DMS153 treated with DMSO at 0.1 percent for 48 hours (cell line): Measurements from ENCODE around the gene CORIN.

Source experiments
- DNase-seq: peaks from one replicate; lab custom pipeline; 2025; ENCODE audit not compliant: unreplicated experiment; lab: John Stamatoyannopoulos, UW

Gene CORIN

GRCh38 chr4:47647544-47647943 is 190.3 kb downstream of the CORIN start:
- no peak for DNase-seq

DNA sequence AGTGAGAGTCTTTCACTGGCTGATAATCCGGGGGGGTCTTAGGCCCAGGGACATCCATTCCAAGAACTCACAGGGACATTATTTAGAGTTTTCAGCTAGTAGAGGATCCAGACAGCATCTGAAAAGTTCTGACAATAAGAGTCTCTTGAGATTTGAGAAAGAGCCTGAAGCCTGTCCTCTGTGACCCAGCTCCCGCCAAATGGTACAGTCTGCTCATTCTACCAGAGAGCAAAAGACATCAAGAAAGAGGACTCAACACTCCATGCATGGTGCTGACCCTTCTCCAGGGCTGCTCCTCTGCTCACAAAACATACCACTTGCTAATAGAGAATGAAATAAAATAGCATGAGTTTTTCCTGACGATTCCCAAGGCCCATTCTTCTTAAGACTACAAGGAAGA is 190.8 kb downstream of the CORIN start:
- no peak for DNase-seq

DNA sequence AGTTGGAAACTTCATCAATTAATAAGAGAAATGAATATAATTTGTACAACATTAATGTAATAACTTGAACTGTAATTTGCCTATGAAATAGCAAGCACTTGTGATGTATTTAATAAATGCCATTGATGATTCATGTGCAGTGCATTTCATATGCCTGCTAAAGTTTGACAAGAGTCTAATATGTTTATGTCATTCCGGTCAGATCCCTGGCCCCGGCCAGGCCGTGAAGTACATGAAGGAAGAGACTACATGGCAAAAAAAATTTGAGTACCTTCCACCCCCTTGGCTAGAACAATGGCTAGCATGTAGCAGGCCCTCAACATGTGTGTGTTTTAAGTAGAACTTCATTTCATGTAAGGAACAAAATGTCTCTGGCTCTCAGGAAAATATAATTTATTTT is 191.5 kb downstream of the CORIN start:
- no peak for DNase-seq

DNA sequence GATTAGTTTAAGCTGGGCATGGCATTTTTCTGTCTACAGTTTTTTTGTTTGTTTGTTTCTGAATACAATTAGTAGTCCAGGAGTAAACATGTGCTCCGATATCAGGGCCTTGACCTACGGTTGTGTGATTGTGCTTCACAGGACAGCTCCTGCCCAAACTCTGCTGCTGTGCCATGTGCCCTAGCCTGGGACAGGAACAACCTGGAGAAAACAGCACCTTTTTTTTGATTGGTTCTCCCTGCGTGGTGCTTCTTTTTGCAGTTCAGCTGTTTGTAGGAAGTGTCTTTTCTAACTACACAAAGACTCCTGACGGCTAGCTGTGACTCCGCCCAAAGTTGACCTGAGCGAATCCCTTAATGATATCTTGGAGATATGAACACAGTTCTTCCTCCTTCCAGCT is 194.0 kb downstream of the CORIN start:
- DNase-seq = no peak

DNA sequence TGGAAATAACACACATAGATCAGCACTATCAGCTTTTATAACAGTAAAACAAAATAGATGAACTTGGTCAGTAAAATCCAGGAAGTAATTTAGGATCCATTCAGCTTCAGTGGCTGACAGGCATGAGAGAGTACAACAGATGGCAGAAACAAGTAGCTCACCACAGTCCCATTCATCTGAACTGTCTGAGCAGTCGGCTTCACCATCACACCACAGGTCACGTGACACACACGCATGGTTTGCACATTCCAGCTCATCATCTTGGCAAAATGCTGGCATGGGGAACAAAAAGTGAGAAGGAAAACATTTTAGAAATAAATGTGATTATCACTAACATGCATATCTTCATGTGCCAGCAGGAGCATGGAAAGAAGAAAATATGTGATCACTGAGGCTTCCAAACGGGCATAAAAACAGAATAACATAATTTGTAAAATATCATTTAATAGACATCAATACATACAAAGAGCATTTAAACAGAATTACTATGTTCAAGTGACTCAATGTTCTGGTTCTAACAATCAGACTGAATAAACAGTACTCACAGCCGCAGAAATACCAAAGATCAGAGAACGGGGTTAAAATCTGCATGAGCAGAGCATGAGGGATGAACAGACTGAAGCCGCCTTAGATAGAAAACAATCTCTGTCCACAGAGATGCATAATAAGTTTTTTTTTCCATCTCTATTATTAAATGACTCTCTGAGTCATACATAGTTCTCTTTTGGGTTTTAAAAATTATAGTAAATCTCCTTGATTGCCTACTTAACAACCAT is 194.7 kb downstream of the CORIN start:
- DNase-seq = peak; percentile 0

- DNase-seq = no peak
Measured at GRCh38 chr4:47642191-47642830, 195.6 kb downstream of the CORIN start.

GRCh38 chr4:47641755-47642154 is 196.1 kb downstream of the CORIN start:
- DNase-seq = no peak

- no peak for DNase-seq
Measured at GRCh38 chr4:47640911-47641310, 197.0 kb downstream of the CORIN start.

DNA sequence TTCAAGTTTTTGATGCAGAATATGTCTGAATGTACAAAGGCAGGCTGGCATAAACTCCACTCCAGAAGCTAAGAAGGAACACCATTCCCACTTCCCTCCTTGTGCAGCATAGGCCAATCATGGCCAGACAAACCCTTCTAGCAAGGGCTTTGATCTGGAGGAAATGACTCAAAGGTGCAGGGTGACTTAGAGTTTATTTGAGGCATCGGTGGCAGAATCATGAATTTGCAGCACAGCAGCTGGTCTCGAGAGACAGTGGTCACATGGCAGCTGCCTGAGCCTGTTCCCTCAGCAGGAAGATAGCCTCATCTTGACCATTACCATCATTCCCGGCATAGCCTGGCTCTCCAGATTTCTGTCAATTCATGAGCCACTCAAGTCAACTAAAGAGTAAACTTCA is 198.3 kb downstream of the CORIN start:
- DNase-seq = no peak

GRCh38 chr4:47631161-47631560 is 206.7 kb downstream of the CORIN start:
- no peak for DNase-seq

- DNase-seq = no peak
Measured at GRCh38 chr4:47624031-47624441, 213.8 kb downstream of the CORIN start.

GRCh38 chr4:47621181-47621580 is 216.7 kb downstream of the CORIN start:
- DNase-seq = no peak

- DNase-seq = no peak
Measured at GRCh38 chr4:47619691-47620090, 218.2 kb downstream of the CORIN start.

GRCh38 chr4:47617607-47618006 is 220.3 kb downstream of the CORIN start:
- DNase-seq = no peak

DNA sequence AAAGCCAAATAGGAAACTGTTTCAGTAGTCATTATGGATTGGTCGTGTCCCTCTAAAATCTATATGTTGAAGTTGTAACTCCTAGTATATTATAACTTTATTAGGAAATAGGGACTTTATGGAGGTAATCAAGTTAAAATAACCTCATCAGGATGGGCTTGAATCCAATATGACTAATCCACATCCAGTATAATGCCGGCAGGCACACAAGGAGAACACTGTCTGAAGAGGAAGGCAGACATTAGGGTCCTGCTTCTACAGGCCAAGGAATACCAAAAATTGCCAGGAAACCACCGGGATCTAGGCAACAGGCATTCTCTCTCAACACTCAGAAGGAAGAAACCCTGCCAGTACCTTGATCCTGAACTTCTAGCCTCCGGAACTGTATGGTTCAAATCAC is 222.5 kb downstream of the CORIN start:
- DNase-seq = no peak

DNA sequence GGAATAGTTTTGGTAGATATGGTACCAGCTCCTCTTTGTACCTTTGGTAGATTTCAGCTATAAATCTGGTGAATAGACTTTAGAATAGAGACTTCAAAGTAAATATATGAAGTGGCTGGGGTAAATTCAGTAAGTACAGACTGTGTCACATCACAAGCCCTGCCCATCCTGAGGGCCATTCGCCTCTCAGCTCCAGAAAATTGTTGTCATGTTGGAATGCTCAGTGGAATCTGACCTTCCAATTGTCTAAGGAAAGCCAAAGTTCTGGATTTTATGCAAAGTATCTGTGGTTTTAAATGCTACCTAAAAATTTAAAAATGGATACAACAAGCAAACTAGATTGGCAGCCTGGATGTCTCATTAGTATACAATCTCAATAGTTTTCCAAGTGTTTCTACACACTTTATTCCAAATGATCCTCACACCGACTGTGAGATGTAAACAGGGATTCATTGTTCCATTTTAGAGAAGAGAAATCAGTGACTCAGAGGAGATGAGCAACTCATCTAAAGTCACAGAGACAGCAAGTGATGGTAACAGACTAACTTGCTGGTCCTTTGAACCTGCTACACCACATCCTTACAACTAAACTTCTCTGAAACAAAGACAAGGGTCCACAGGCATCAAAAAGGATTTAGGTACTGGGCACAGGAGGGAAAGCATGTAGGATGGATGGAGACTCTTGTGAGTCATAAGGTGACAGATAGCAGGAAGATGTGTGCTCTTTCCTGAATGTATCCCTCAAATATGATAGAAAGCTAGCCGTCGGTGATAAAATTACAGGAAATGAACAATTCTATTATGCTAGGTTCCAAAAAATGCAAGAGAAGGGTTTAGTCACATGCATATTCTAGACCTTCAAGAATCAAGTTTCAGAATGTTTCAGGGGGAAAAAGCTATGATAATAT is 225.5 kb downstream of the CORIN start:
- no peak for DNase-seq

DNA sequence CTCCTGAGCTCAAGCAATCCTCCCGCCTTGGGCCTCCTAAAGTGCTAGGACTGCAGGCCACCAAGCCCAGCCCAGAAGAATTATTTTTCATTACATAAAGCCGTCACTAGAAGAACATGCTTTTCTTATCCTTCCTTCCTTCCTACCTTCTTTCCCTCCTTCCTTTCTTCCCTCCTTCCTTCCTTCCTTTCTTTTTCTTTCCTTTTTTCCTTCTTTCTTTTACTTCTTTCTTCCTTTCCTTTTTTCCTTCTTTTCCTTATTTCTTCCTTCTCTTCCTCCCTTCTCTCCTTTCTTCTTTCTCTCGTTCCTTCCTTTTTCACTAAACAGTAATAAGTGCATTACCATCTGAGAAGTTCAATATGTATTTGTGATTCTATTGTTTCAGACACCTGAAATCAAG is 231.4 kb downstream of the CORIN start:
- no peak for DNase-seq

DNA sequence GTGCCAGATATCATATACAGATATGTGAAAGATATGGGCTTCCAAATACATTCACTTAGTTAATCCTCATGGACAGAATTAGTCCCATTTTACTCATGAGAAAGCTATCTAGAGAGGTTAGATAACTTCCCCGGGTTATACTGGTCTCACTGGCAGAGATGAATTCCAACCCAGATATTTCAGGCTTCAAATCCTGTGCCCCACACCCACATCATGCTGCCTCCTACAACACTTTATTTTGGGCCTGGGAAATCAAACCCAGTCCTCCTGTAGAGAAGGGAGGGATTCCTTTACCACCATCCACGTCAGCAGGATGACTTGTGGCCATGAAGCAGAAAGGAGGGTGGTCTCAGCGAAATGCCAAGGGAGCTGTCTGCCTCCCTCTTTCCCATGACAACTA is 239.0 kb downstream of the CORIN start:
- DNase-seq = no peak

GRCh38 chr4:47598320-47598719 is 239.5 kb downstream of the CORIN start:
- DNase-seq = no peak

DNA sequence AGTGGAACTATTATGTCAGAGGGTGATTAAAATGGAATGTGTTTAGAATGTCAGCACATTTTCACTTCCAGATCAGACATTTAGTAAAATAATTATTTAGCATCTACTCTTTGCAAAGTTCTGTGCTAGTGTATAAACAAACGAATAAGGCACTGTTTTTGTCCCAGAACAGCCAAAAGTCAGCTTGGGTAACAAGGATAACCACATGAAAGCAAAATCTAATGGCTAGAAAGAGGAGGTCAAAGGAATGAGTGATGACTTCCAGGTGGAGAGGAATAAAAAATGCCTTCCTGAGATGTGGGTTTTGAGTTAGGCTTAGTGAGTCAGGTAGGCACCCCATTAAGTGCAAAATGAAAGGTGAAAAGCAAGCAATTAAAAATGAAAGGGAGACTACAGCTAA is 240.2 kb downstream of the CORIN start:
- no peak for DNase-seq

- DNase-seq = no peak
Measured at GRCh38 chr4:47590325-47590724, 247.5 kb downstream of the CORIN start.

DNA sequence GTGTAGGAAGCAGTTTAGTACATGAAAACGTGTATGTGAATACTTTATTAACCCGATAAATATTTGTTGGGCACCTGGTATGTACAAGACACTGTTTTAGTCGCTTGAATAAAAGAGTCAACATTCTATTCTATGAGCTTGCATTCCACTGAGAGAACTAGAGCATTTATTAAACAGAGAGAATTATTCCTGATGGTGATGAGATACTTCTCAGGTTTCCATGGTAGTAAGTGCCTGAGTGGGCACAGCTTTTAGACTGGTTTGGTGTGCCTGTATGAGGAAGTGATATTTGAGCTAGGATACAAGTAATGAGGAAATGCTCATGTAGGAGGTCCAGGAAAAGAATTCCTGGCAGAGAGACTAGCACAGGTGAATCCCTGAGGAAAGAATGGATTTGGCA is 258.6 kb downstream of the CORIN start:
- no peak for DNase-seq
